Parathyroid adenoma (tissue), 2 donors: ENCODE measurements around the gene UHRF1.

ENCODE experiments used
- H2AFZ ChIP-seq: fragments of 300-600 bp; sonication (generic); one replicate; pipeline ENCODE4 v1.7.0; 2017; ENCODE audit warnings: antibody characterized with exemption, mild to moderate bottlenecking
- H3K27ac ChIP-seq: fragments of 300-600 bp; sonication (generic); one replicate; pipeline ENCODE4 v1.7.0; 2017
- H3K27me3 ChIP-seq: fragments of 300-600 bp; sonication (generic); one replicate; pipeline ENCODE4 v1.7.0; 2017; ENCODE audit warnings: low read length; ENCODE audit not compliant: control insufficient read depth, insufficient read depth
- H3K36me3 ChIP-seq: fragments of 300-600 bp; sonication (generic); one replicate; pipeline ENCODE4 v1.7.0; 2017; ENCODE audit warnings: low read length; ENCODE audit not compliant: control insufficient read depth, insufficient read depth
- H3K4me1 ChIP-seq: fragments of 300-600 bp; sonication (generic); one replicate; pipeline ENCODE4 v1.7.0; 2017; ENCODE audit warnings: control low read depth
- H3K4me2 ChIP-seq: fragments of 300-600 bp; sonication (generic); one replicate; pipeline ENCODE4 v1.7.0; 2017; ENCODE audit warnings: low read length
- H3K4me3 ChIP-seq: fragments of 300-600 bp; sonication (generic); one replicate; pipeline ENCODE4 v1.7.0; 2017; ENCODE audit warnings: low read depth, low read length
- H3K79me2 ChIP-seq: fragments of 300-600 bp; sonication (generic); one replicate; pipeline ENCODE4 v1.7.0; 2017; ENCODE audit warnings: control low read depth
- H3K9ac ChIP-seq: fragments of 300-600 bp; sonication (generic); one replicate; pipeline ENCODE4 v1.7.0; 2017; ENCODE audit warnings: mild to moderate bottlenecking
- H3K9me3 ChIP-seq: fragments of 300-600 bp; sonication (generic); one replicate; pipeline ENCODE4 v1.7.0; 2017; ENCODE audit warnings: low read length; ENCODE audit not compliant: control insufficient read depth
- TF ChIP-seq, protein P1 (sequence below): fragments of 300-600 bp; sonication (generic); IDR thresholded peaks from one replicate; pipeline ENCODE4 v1.7.0; 2017; ENCODE audit warnings: antibody characterized with exemption, mild to moderate bottlenecking
- donor health status: primary hyperparathyroidism.

Gene UHRF1

DNA sequence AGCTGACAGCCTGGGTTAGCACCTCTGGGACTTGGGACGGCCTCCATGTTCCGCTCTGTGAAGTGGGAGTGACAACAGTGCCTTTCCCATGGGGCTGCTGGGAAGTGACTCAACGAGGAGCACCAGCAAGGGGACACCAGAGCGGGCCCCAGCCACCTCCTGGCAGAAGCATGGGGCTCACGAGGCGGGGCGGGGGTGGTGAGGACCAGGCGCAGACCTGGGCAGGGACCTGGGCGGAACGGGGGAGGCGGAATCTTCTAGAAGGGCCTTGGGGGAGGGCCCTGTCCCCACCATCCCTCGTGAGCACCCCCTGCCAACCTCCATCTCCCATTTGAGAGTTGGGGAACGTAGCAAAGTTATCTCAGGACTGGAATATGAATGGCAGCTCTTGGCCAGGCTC is 97.5 kb downstream of the UHRF1 start:
- no peak overlapping the region for H3K4me3 ChIP-seq
- peaks cover 84% of the 10 kb centered on the region for H3K79me2 ChIP-seq
- H3K9me3 ChIP-seq = no peaks in the 10 kb centered on the region
- H3K27ac ChIP-seq = no peak overlapping the region
- no peaks in the 10 kb centered on the region for H3K27me3 ChIP-seq
- H3K36me3 ChIP-seq = no peaks in the 10 kb centered on the region
- TF ChIP-seq, protein P1, sequence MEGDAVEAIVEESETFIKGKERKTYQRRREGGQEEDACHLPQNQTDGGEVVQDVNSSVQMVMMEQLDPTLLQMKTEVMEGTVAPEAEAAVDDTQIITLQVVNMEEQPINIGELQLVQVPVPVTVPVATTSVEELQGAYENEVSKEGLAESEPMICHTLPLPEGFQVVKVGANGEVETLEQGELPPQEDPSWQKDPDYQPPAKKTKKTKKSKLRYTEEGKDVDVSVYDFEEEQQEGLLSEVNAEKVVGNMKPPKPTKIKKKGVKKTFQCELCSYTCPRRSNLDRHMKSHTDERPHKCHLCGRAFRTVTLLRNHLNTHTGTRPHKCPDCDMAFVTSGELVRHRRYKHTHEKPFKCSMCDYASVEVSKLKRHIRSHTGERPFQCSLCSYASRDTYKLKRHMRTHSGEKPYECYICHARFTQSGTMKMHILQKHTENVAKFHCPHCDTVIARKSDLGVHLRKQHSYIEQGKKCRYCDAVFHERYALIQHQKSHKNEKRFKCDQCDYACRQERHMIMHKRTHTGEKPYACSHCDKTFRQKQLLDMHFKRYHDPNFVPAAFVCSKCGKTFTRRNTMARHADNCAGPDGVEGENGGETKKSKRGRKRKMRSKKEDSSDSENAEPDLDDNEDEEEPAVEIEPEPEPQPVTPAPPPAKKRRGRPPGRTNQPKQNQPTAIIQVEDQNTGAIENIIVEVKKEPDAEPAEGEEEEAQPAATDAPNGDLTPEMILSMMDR = no peak
- no peaks in the 10 kb centered on the region for H3K4me1 ChIP-seq
- H3K4me2 ChIP-seq = no peak overlapping the region
- no peak overlapping the region for H3K9ac ChIP-seq
- H2AFZ ChIP-seq = no peak overlapping the region
